Anterior cingulate cortex (tissue), 58 donors: ENCODE measurements around the gene C19orf47.

Source experiments
- DNase-seq, 58 donors: peaks; one replicate each; lab custom pipeline; 2025; lab: John Stamatoyannopoulos, UW

The C19orf47 gene

DNA sequence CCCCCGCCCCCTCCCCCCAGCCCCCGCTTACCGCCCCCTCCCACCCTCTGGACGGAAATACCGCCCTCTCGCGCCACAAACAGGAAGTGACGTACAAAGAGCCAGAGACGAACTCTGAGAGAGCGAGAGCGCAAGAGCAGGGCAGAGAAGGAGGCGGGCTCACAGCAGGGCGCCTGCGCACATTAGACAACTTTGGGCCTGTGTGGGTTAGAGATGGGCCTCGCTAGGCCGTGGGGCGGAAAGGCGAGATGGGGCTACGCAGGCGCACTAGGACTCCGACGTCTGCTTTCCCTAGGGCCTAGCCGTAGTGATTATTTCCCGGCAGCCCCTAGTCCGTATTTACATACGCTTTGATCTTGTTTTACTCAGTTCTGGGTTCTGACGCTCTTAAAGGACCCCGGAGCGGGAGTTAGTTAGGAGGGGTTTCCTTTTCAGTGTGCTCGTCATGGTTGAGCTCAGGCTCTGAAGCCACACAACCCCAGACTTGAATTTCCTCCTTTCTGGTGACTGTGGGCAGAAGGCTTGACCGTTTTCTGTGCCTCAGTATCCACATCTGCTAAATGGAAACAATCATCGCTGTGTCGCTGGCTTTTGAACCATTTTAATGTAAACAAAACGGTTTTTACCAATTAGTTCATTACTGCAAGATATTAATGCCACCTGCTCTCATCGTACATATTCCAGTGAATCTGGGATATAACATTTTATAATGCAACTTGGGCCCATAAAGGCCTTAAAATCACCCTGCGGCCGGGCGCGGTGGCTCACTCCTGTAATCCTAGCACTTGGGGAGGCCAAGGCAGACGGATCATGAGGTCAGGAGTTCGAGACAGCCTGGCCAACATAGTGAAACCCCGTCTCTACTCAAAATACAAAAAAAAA is 62.6 kb downstream of the C19orf47 start:
- DNase-seq: peak; percentile 92 to 99 (median 98)

GRCh38 chr19:40284501-40285352 is 63.5 kb downstream of the C19orf47 start, which contains the start of gene AKT2:
AKT2 (minus strand) TSS chr19:40285345; CDS start chr19:40265267, 20,078 bp downstream.
- DNase-seq: peak in 40 of 58 donors; percentile 54 to 93 (median 80)

GRCh38 chr19:40284251-40284500 is 64.0 kb downstream of the C19orf47 start:
- no peak for DNase-seq

GRCh38 chr19:40283414-40284250 is 64.6 kb downstream of the C19orf47 start:
- no peak for DNase-seq

DNA sequence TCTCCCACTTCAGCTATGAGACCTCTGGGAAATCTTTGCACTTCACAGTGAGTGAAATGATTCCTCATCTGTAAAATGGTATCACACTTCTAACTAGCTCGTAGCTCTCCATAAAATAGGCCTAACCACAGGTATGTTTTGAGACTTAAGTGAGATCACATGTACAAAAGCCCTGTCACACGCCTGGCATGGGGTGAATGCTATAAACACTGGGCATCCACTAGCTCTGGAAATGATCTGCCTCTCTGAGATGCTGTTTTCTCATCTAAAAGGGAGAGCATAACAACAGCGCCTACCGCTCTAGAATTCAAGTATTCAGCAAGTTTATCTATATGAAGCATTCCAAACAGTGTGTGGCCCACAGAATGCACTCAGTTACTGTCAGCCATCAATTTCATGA is 65.3 kb downstream of the C19orf47 start:
- no peak for DNase-seq

DNA sequence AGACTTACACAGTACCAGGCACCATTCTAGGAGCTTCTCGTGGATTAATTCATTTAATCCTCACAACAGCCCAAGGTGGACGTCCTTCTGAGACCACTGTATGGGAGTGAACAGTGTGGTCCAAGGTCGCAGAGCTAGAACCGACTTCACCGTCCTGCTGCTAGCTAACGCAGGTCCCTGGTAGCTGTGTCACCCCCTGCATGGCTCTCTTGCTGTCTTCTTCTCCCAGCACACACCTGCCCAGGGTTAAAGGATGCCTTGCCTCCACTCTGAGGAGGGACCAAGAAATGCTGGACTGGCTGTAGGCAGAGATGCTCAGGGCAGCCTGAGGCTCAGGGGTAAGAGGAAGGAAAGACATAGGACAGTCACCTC is 66.0 kb downstream of the C19orf47 start:
- no peak for DNase-seq

GRCh38 chr19:40281381-40282208 is 66.6 kb downstream of the C19orf47 start:
- DNase-seq: no peak

- DNase-seq: peak in 5 of 58 donors; percentile 18 to 50 (median 31)
Observed at GRCh38 chr19:40280608-40281221, 67.5 kb downstream of the C19orf47 start.

DNA sequence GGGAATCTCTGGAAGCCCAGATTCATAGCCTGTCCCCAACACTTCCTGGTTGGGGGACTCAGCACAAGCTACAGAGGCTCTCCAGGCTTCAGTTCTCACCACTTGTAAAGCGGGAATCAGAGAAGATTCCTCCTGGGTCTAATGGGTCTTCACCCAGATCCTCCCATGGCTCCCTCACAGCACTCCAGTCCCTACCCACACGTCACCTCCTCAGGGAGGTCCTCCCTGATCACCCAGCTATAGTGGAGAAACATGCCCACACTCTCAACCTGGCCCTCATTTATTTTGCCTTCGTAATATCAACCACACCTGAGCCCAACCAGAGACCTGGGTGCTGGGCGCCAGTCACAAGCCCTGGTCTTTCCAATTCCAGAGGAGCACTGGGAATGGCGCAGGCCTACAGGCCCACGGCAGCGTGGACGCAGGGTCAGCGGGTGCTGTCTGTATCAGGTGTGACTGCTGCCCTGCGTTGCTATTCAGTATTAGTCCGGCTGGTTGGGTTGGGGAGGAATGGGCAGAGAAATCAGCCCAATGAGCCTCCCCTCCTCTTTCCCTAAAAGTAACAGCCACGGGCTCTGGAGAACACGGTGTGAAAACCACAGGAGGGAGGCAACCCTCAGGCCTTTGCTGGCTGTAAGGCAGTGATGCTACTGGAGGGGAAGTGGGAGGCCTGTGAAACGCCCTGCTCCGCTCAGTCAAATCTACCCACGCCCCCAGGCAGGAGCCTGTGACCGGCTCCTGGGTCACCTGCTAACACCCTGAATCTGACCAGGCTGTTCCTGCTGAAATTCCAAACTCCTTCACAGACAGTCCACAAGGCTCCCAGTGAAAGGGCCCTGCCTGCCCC is 68.2 kb downstream of the C19orf47 start:
- DNase-seq: peak in 1 of 58 donors; percentile 50

DNA sequence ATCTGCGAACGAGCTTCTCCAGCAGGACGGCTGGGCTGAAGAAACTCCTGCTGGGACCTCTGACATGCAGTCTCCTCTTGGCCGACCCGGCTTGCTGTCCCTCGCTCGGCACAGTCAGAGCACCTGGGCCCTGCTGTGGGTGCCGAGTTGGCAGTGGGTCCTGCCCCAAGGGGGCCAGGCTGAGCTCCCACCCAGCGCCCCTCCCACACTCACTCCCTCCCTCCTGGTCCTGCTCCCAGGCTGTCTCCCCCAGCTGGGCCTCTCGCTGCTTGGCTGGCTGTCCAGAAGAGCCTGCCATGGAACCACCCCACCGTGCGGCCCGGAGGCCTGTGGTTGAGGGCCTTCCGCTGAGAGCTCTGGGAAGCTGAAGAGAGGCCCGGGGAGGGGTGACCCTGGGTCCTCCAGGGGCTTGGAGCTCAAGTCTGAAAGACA is 69.1 kb downstream of the C19orf47 start:
- peak in 34 of 58 donors; percentile 13 to 65 (median 40) for DNase-seq

GRCh38 chr19:40278361-40279035 is 69.7 kb downstream of the C19orf47 start:
- DNase-seq: no peak

GRCh38 chr19:40277356-40278059 is 70.7 kb downstream of the C19orf47 start:
- DNase-seq: no peak

DNA sequence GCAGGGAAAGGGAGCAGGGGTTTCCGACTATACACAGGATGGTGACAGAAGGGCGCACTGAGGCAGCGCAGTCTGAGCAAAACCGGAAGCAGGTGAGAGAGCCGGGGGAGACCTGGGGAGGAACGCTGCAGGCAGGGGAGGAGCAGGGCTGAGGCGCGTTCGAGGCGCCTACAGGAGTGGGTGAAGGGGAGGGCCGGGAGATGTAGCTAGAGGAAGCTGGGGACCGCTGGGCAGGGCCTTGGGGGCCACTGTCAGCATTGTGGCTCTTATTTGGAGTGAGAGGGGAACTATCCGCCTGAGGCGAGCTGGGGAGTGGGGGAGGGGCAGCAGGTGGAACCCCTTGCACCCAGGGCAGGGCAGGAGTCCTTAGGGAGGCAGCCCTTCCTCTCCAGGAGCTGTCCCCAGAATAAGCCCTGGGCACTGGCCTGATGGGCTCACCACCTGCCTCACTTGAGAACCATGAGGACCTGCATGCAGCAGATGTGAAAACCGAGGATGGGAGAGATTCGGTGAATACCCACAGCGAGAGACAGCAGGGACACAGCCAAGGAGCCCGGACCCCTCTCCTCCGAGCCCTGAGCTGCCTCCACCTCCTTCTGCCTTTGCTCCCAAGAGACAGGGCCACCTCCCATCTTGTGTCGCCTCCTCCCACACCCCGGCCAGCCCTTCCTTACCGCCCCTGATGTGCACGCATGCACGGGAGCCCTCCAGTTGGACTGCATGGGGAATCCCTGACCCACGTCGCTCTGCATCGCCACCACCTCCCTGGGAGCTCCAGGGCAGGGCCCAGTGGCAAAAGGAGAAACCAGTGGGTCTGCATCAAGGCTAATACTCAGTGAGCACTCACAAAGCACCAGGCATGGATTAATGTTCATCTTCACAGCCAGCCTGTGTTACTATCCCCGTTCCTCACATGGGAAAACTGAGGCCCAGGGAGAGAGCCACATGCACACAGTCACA is 73.3 kb downstream of the C19orf47 start:
- peak in 1 of 58 donors; percentile 33 for DNase-seq

- DNase-seq: peak in 17 of 58 donors; percentile 22 to 80 (median 41)
Observed at GRCh38 chr19:40273469-40274360, 74.5 kb downstream of the C19orf47 start.

DNA sequence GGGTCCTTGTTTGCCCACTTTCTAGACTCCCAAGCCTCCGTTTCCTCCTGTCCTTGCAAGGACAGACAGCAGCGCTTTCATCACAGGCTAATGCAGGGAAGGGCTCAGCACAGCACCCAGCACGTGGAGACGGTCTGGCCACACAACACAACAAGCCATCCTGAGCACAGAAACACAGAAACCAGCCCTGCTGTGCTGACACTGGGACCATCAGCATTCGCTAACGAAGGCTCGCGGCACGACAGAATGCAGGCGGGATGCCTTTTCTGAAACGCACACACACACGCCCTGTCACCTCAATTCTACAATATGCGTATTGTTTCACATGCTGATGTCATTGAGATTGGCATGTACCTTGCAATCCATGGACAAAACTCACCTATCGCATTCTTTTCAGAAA is 75.9 kb downstream of the C19orf47 start:
- DNase-seq: no peak
